HepG2 (cell line): ENCODE results near the gene GNB1.

Source experiments
- EZH2 ChIP-seq: conservative IDR thresholded peaks from 2 replicates; pipeline ENCODE4 v1.6.1; 2012; ENCODE audit warnings: mild to moderate bottlenecking, low read depth, low read length, moderate library complexity
- HDAC6 ChIP-seq: fragments of 200-600 bp; sonication (generic); IDR thresholded peaks from 2 replicates; pipeline ENCODE4 v1.7.0; 2017; ENCODE audit warnings: mild to moderate bottlenecking, antibody characterized with exemption, low read length, low read depth
- MAFK ChIP-seq, 2 experiments: IDR thresholded peaks in 1 of 2; conservative IDR thresholded peaks in 1 of 2; 2 replicates each; pipeline ENCODE4 v1.6.1; 2011; ENCODE audit warnings: improper control_type of control experiment in 2 of 2, low read length in 2 of 2
- MYNN ChIP-seq: sonication (generic); formaldehyde crosslinking; IDR thresholded peaks from 2 replicates; pipeline ENCODE4 v1.4.0; 2020; ENCODE audit warnings: mild to moderate bottlenecking, low read depth, missing genetic modification reagents
- POLR2A ChIP-seq, 2 experiments: IDR thresholded peaks; 2 replicates each; pipeline ENCODE4 v1.6.1; 2011; ENCODE audit warnings: low read depth in 2 of 2, low read length in 2 of 2, mild to moderate bottlenecking in 1 of 2, moderate library complexity in 1 of 2; ENCODE audit not compliant: insufficient read depth in 1 of 2
- POLR2AphosphoS5 ChIP-seq: IDR thresholded peaks from 2 replicates; pipeline ENCODE4 v1.6.1; 2012; ENCODE audit warnings: low read depth, low read length
- RBM39 ChIP-seq: fragments of 200-400 bp; formaldehyde crosslinking; IDR thresholded peaks from one replicate; pipeline ENCODE4 v1.6.1; 2018; ENCODE audit warnings: antibody characterized with exemption, mild to moderate bottlenecking, low read depth, low read length; ENCODE audit not compliant: poor library complexity, severe bottlenecking
- SMC3 ChIP-seq: IDR thresholded peaks from 2 replicates; pipeline ENCODE4 v1.6.1; 2011; ENCODE audit warnings: low read length, improper control_type of control experiment
- ZBTB21 ChIP-seq: sonication (generic); formaldehyde crosslinking; IDR thresholded peaks from 2 replicates; pipeline ENCODE4 v1.4.0; 2020; ENCODE audit warnings: missing genetic modification reagents
- ZNF230 ChIP-seq: sonication (generic); formaldehyde crosslinking; IDR thresholded peaks from 2 replicates; pipeline ENCODE4 v1.4.0; 2020; ENCODE audit warnings: mild to moderate bottlenecking, missing genetic modification reagents
- ZNF609 ChIP-seq: sonication (generic); formaldehyde crosslinking; IDR thresholded peaks from 2 replicates; pipeline ENCODE4 v1.4.0; 2020; ENCODE audit warnings: mild to moderate bottlenecking, missing genetic modification reagents, borderline replicate concordance
- ZNF670 ChIP-seq: sonication (generic); formaldehyde crosslinking; IDR thresholded peaks from 2 replicates; pipeline ENCODE4 v1.8.0; 2022; ENCODE audit warnings: mild to moderate bottlenecking, missing genetic modification reagents, borderline replicate concordance
- TF ChIP-seq, protein P1 (sequence below): sonication (generic); formaldehyde crosslinking; IDR thresholded peaks from 2 replicates; pipeline ENCODE4 v1.5.0; 2020; ENCODE audit warnings: mild to moderate bottlenecking, missing genetic modification reagents, moderate library complexity
- TF ChIP-seq, protein P2 (sequence below): sonication (generic); formaldehyde crosslinking; IDR thresholded peaks from 2 replicates; pipeline ENCODE4 v1.4.0; 2020; ENCODE audit warnings: missing genetic modification reagents

GRCh38 chr1:1920608-1921458, 29.9 kb upstream of the GNB1 start:
- TF ChIP-seq SMC3 = no peak
- TF ChIP-seq ZNF230 (CRISPR knock-in tag) = peak; percentile 29; the same call in 1 of the 2 replicates
- TF ChIP-seq, protein P1, sequence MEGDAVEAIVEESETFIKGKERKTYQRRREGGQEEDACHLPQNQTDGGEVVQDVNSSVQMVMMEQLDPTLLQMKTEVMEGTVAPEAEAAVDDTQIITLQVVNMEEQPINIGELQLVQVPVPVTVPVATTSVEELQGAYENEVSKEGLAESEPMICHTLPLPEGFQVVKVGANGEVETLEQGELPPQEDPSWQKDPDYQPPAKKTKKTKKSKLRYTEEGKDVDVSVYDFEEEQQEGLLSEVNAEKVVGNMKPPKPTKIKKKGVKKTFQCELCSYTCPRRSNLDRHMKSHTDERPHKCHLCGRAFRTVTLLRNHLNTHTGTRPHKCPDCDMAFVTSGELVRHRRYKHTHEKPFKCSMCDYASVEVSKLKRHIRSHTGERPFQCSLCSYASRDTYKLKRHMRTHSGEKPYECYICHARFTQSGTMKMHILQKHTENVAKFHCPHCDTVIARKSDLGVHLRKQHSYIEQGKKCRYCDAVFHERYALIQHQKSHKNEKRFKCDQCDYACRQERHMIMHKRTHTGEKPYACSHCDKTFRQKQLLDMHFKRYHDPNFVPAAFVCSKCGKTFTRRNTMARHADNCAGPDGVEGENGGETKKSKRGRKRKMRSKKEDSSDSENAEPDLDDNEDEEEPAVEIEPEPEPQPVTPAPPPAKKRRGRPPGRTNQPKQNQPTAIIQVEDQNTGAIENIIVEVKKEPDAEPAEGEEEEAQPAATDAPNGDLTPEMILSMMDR (CRISPR knock-in tag) = 0 out of 2 replicates have a peak, but pooled peaks have one; percentile 20
- TF ChIP-seq EZH2 = no peak
- no peak for TF ChIP-seq MAFK (conservative IDR thresholded peaks at IDR 0.05 in 1 of 2, IDR thresholded peaks at IDR 0.05 in 1 of 2; ENCODE audit: low read length in 2 of 2)
- no peak for TF ChIP-seq POLR2A (IDR thresholded peaks at IDR 0.05; ENCODE audit: insufficient read depth in 1 of 2, low read depth in 2 of 2, low read length in 2 of 2)
- TF ChIP-seq RBM39 = no peak
- TF ChIP-seq POLR2AphosphoS5 = no peak
- TF ChIP-seq MYNN (CRISPR knock-in tag) = no peak
- TF ChIP-seq, protein P2, sequence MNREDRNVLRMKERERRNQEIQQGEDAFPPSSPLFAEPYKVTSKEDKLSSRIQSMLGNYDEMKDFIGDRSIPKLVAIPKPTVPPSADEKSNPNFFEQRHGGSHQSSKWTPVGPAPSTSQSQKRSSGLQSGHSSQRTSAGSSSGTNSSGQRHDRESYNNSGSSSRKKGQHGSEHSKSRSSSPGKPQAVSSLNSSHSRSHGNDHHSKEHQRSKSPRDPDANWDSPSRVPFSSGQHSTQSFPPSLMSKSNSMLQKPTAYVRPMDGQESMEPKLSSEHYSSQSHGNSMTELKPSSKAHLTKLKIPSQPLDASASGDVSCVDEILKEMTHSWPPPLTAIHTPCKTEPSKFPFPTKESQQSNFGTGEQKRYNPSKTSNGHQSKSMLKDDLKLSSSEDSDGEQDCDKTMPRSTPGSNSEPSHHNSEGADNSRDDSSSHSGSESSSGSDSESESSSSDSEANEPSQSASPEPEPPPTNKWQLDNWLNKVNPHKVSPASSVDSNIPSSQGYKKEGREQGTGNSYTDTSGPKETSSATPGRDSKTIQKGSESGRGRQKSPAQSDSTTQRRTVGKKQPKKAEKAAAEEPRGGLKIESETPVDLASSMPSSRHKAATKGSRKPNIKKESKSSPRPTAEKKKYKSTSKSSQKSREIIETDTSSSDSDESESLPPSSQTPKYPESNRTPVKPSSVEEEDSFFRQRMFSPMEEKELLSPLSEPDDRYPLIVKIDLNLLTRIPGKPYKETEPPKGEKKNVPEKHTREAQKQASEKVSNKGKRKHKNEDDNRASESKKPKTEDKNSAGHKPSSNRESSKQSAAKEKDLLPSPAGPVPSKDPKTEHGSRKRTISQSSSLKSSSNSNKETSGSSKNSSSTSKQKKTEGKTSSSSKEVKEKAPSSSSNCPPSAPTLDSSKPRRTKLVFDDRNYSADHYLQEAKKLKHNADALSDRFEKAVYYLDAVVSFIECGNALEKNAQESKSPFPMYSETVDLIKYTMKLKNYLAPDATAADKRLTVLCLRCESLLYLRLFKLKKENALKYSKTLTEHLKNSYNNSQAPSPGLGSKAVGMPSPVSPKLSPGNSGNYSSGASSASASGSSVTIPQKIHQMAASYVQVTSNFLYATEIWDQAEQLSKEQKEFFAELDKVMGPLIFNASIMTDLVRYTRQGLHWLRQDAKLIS (CRISPR knock-in tag) = no peak
- no peak for TF ChIP-seq ZBTB21
- TF ChIP-seq HDAC6 = no peak
- TF ChIP-seq ZNF670 = 0 out of 2 replicates have a peak, but pooled peaks have one; percentile 33
- TF ChIP-seq ZNF609 (CRISPR knock-in tag) = no peak; the same call in 1 of the 2 replicates
